HG02981 (cell line): Measurements from ENCODE around the gene CHAT.

ENCODE experiments used
- ATAC-seq: cut with Tn5 transposase; IDR thresholded peaks from one replicate; pipeline ENCODE4 v1.9.1; 2021; ENCODE audit warnings: mild to moderate bottlenecking, moderate library complexity; ENCODE audit not compliant: unreplicated experiment

CHAT gene

DNA sequence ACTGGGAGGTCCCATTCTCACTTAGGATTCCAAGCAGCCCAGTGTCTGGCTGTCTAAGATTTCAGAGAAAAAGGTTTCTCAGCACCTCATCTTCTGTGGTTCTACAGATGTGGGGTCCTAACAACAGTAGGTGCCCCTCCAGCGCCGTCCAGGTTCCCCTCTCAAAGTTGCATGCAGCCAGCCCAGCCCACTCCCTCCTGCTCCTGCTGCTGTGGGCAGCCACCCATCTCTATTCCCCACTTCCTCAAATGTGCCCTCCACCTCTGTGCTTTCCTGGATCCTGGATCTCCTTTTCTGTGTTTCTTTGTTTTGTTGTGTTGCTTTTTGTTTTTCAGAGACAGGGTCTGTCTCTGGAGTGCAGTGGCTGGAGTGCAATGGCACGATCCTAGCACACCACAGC, 17.0 kb upstream of the CHAT start:
- ATAC-seq = no peak

GRCh38 chr10:49597426-49598163, 16.2 kb upstream of the CHAT start:
- ATAC-seq = no peak

DNA sequence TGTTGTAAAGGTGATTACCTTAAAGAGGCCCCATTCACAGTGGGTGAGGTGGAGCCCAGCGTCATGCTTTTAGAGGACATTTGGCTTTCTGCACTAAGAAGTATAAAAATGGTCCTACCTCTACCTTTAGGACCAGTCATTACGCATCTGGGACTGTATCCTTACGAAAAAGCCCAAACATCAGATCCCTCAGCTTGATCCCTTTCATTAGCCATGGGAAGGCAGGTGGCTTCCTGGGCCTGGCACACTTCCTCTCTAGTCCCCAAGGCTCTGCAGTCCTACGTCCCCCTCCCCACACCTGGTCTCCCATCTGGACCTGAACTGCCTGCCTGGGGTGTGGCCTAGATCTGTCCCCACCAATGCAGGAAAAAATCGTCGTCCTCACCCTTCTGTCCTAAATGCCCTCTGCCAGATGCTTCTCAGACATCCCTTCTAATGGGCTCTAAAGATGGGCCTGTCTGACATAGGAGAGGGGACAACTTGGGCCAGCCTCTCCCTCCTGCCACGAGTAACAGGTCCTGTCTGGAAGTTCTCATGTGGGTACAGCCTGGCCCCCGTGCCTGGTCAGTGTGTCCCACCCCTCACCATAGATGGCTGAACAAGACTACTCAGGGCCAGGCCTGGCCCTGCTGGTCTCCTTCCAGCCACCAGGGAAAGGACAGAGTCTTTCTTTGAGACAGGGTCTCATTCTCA, 15.5 kb upstream of the CHAT start:
- ATAC-seq = no peak

- ATAC-seq = no peak
Observed at GRCh38 chr10:49598986-49599385, 14.9 kb upstream of the CHAT start.

DNA sequence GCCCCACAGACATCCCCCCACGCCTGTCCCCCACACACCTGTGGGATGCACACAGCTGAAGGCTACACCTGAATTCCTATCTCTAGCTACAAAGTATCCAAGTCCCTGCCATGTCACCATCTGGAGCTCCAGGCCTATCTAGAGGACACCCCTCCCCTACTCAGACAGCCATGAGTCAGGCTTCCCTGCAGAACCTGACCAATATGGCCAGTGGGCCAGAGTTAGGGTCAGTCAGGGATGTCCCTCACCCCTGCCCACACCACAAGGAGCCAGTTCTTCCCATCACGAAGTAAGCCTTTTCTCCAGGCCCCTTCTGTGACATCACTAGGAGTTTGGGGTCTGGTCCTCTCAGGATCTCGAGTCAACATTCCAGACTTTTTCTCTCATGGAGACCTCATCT, 14.3 kb upstream of the CHAT start:
- ATAC-seq = no peak

- no peak for ATAC-seq
Observed at GRCh38 chr10:49600046-49600445, 13.8 kb upstream of the CHAT start.

DNA sequence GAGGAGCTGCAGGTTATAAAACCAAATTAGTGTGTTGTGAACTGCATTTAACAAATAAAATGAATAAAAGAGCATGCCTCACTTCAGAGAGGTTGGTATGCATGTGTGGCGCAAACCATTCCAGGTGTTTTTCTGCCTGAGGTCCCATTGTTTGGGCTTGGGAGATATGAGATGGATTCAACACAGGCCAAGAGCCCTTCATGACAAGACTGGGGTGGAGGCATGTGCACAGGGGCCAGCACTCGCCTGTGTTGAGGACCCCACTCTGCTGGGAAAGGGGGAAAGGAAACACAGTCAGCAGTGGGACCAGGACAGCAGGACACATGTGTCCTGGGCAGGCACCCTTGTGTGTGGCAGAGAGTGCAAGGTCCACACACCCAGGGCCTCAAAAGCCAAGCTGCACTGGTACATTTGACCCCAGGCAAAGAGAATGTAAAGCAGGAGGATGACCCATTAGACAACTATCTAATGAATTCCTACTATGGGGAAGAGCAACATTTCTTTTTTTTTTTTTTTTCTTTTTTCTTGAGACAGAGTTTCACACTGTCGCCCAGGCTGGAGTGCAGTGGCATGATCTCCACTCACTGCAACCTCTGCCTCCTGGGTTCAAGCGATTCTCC, 12.9 kb upstream of the CHAT start:
- ATAC-seq = no peak

- no peak for ATAC-seq
Observed at GRCh38 chr10:49601857-49602256, 12.0 kb upstream of the CHAT start.

GRCh38 chr10:49602380-49603023, 11.3 kb upstream of the CHAT start:
- ATAC-seq = no peak

GRCh38 chr10:49605216-49605938, 8.5 kb upstream of the CHAT start:
- no peak for ATAC-seq

GRCh38 chr10:49605939-49606509, 7.8 kb upstream of the CHAT start:
- no peak for ATAC-seq

- peak; percentile 63 for ATAC-seq
Observed at GRCh38 chr10:49606981-49607535, 6.8 kb upstream of the CHAT start.

- ATAC-seq = no peak
Observed at GRCh38 chr10:49608166-49609005, 5.5 kb upstream of the CHAT start.

DNA sequence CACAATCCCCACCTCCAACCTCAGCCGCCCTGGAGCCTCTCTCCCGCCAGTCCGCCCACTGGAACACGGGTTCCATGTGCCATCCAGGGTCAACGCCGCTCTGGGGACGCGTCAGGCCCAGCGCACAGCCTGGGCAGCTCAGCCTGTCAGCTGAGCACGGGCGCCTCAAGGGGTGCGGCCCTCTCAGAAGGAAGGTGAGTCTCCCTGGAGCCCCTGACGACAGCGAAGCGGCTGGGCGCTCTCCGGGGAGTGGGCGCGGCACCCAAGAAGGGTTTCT, 4.9 kb upstream of the CHAT start:
- no peak for ATAC-seq

- ATAC-seq = no peak
Observed at GRCh38 chr10:49609283-49610113, 4.3 kb upstream of the CHAT start.

GRCh38 chr10:49610114-49610457, 3.8 kb upstream of the CHAT start, which contains the start of gene SLC18A3:
SLC18A3 (plus strand) TSS chr10:49610310; CDS start chr10:49610741, 431 bp downstream.
- ATAC-seq = no peak

- ATAC-seq = no peak
Observed at GRCh38 chr10:49610458-49611165, 3.2 kb upstream of the CHAT start.

DNA sequence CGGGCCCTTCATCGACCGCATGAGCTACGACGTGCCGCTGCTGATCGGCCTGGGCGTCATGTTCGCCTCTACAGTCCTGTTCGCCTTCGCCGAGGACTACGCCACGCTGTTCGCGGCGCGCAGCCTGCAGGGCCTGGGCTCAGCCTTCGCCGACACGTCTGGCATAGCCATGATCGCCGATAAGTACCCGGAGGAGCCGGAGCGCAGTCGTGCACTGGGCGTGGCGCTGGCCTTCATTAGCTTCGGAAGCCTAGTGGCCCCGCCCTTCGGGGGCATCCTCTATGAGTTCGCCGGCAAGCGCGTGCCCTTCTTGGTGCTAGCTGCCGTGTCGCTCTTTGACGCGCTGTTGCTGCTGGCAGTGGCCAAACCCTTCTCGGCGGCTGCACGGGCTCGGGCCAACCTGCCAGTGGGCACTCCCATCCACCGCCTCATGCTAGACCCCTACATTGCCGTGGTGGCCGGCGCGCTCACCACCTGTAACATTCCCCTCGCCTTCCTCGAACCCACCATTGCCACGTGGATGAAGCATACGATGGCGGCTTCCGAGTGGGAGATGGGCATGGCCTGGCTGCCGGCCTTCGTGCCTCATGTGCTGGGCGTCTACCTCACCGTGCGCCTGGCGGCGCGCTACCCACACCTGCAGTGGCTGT, 2.5 kb upstream of the CHAT start:
- no peak for ATAC-seq
